ENCODE results near the gene UBQLN4.

UBQLN4 gene

GRCh38 chr1:156052862-156053767, 483 bp downstream of the UBQLN4 start (continued):
- TF ChIP-seq EGR2 (tag by site-specific recombination; IDR thresholded peaks at IDR 0.05; ENCODE audit: low read depth), result peak; percentile 60
- TF ChIP-seq ZNF146 (tag by site-specific recombination; IDR thresholded peaks at IDR 0.05), result no peak
- peak; percentile 34; the same call in 1 of the 2 replicates for TF ChIP-seq ZNF449 (tag by site-specific recombination; IDR thresholded peaks at IDR 0.05)
- no peak for TF ChIP-seq ZNF658 (tag by site-specific recombination; IDR thresholded peaks at IDR 0.05)
- peak; percentile 67; the same call in 1 of the 2 replicates for TF ChIP-seq ZNF121 (tag by site-specific recombination; IDR thresholded peaks at IDR 0.05)
- TF ChIP-seq PRDM6 (tag by site-specific recombination; IDR thresholded peaks at IDR 0.05), result no peak
- no peak for TF ChIP-seq ZNF16 (tag by site-specific recombination; IDR thresholded peaks at IDR 0.05; ENCODE audit: low read depth)
- no peak for TF ChIP-seq ZNF175 (tag by site-specific recombination; IDR thresholded peaks at IDR 0.05)
- TF ChIP-seq ZNF202 (tag by site-specific recombination; IDR thresholded peaks at IDR 0.05; ENCODE audit: borderline replicate concordance), result no peak; the same call in 1 of the 2 replicates
- no peak; the same call in 1 of the 2 replicates for TF ChIP-seq ZNF639 (tag by site-specific recombination; IDR thresholded peaks at IDR 0.05)
- 0 out of 2 replicates have a peak, but pooled peaks have one; percentile 59 for TF ChIP-seq ZNF580 (tag by site-specific recombination; IDR thresholded peaks at IDR 0.05)
- TF ChIP-seq MYNN (tag by site-specific recombination; IDR thresholded peaks at IDR 0.05; ENCODE audit: borderline replicate concordance), result no peak
- peak; percentile 18; the same call in 1 of the 2 replicates for TF ChIP-seq ZNF394 (tag by site-specific recombination; IDR thresholded peaks at IDR 0.05; ENCODE audit: borderline replicate concordance)
- no peak for TF ChIP-seq ZNF510 (tag by site-specific recombination; IDR thresholded peaks at IDR 0.05; ENCODE audit: insufficient replicate concordance)
- no peak for TF ChIP-seq ZNF473 (tag by site-specific recombination; IDR thresholded peaks at IDR 0.05)
- no peak for TF ChIP-seq YY2 (tag by site-specific recombination; IDR thresholded peaks at IDR 0.05)
- peak; percentile 66 for TF ChIP-seq REPIN1 (tag by site-specific recombination; IDR thresholded peaks at IDR 0.05; ENCODE audit: low read depth)
- TF ChIP-seq ZNF677 (tag by site-specific recombination; IDR thresholded peaks at IDR 0.05), result no peak
- peak; percentile 55 for TF ChIP-seq ZSCAN4 (tag by site-specific recombination; IDR thresholded peaks at IDR 0.05)
- TF ChIP-seq ZNF311 (tag by site-specific recombination; IDR thresholded peaks at IDR 0.05; ENCODE audit: borderline replicate concordance), result no peak
- TF ChIP-seq SP7 (tag by site-specific recombination; IDR thresholded peaks at IDR 0.05), result peak; percentile 55
- TF ChIP-seq GFI1B (tag by site-specific recombination; IDR thresholded peaks at IDR 0.05), result 0 out of 2 replicates have a peak, but pooled peaks have one; percentile 5
- no peak for TF ChIP-seq ZNF132 (tag by site-specific recombination; IDR thresholded peaks at IDR 0.05; ENCODE audit: borderline replicate concordance)
- peak; percentile 4 for TF ChIP-seq ZBTB26 (tag by site-specific recombination; optimal IDR thresholded peaks at IDR 0.05)
- TF ChIP-seq ZNF76 (tag by site-specific recombination; IDR thresholded peaks at IDR 0.05; ENCODE audit: borderline replicate concordance, low read depth), result peak; percentile 81; the same call in 1 of the 2 replicates
- peak; percentile 30; the same call in 1 of the 2 replicates for TF ChIP-seq ZNF768 (tag by site-specific recombination; IDR thresholded peaks at IDR 0.05)
- TF ChIP-seq PRDM10 (tag by site-specific recombination; IDR thresholded peaks at IDR 0.05), result peak; percentile 68; the same call in 1 of the 2 replicates
